Hepatocyte (in vitro differentiated cells): ENCODE measurements around the gene SLC38A5. TPM values are rescaled to one million over a fixed set of nuclear protein-coding genes. Genes with fewer than 3 reads are reported as not detected.

ENCODE experiments used
- DNase-seq: peaks from one replicate; pipeline ENCODE4 v3.0.0-alpha.2; 2016; ENCODE audit warnings: low spot score
- H2AFZ ChIP-seq: fragments of 200-600 bp; sonication (generic); 2 replicates; pipeline ENCODE4 v1.6.0; 2016; ENCODE audit warnings: antibody characterized with exemption, mild to moderate bottlenecking
- H3K27ac ChIP-seq: fragments of 200-600 bp; sonication (generic); 2 replicates; pipeline ENCODE4 v1.5.1; 2016; ENCODE audit warnings: mild to moderate bottlenecking
- H3K27me3 ChIP-seq: fragments of 200-600 bp; sonication (generic); 2 replicates; pipeline ENCODE4 v1.6.1; 2016
- H3K36me3 ChIP-seq: fragments of 200-600 bp; sonication (generic); replicated peaks from 2 replicates; pipeline ENCODE4 v1.5.1; 2016; ENCODE audit warnings: low read depth; ENCODE audit not compliant: insufficient read depth
- H3K4me1 ChIP-seq: fragments of 200-600 bp; sonication (generic); 2 replicates; pipeline ENCODE4 v1.5.1; 2016; ENCODE audit warnings: mild to moderate bottlenecking, moderate library complexity; ENCODE audit not compliant: insufficient read depth
- H3K4me2 ChIP-seq: fragments of 200-600 bp; sonication (generic); 2 replicates; pipeline ENCODE4 v1.6.0; 2016
- H3K4me3 ChIP-seq: fragments of 200-600 bp; sonication (generic); 2 replicates; pipeline ENCODE4 v1.5.1; 2016; ENCODE audit warnings: mild to moderate bottlenecking
- H3K79me2 ChIP-seq: fragments of 200-600 bp; sonication (generic); 2 replicates; pipeline ENCODE4 v1.6.0; 2017; ENCODE audit warnings: mild to moderate bottlenecking
- H3K9me2 ChIP-seq: fragments of 200-600 bp; sonication (generic); replicated peaks from 2 replicates; pipeline ENCODE4 v1.6.0; 2017; ENCODE audit warnings: mild to moderate bottlenecking; ENCODE audit not compliant: insufficient read depth
- H3K9me3 ChIP-seq: fragments of 200-600 bp; sonication (generic); 2 replicates; pipeline ENCODE4 v1.5.1; 2016; ENCODE audit warnings: low read depth, mild to moderate bottlenecking
- H4K20me1 ChIP-seq: fragments of 200-600 bp; sonication (generic); 2 replicates; pipeline ENCODE4 v1.6.0; 2016; ENCODE audit warnings: mild to moderate bottlenecking; ENCODE audit not compliant: insufficient read depth, poor library complexity, severe bottlenecking
- CTCF ChIP-seq: fragments of 200-600 bp; sonication (generic); IDR thresholded peaks from 2 replicates; pipeline ENCODE4 v1.5.1; 2016; ENCODE audit warnings: antibody characterized with exemption, mild to moderate bottlenecking; ENCODE audit not compliant: poor library complexity
- EZH2 ChIP-seq: fragments of 200-600 bp; sonication (generic); IDR thresholded peaks from 2 replicates; pipeline ENCODE4 v1.6.1; 2016; ENCODE audit warnings: antibody characterized with exemption, mild to moderate bottlenecking, borderline replicate concordance
- EZH2phosphoT487 ChIP-seq: fragments of 200-600 bp; sonication (generic); IDR thresholded peaks from one replicate; pipeline ENCODE4 v1.6.1; 2018; ENCODE audit warnings: antibody characterized with exemption, mild to moderate bottlenecking, low read depth, moderate library complexity; ENCODE audit not compliant: unreplicated experiment, severe bottlenecking
- WGBS: methylation state at CpG from one replicate; pipeline ENCODE4 v1.1.6; 2016; ENCODE audit warnings: low lambda C conversion rate; ENCODE audit errors: missing lambda C conversion rate; 5-methylcytosine and 5-hydroxymethylcytosine counted together
- polyA plus RNA-seq: library from polyadenylated mRNA; unstranded; fragments of >200 nt; fragmentation: Nextera tagmentation; extraction: Ambion mirVana; gene quantifications from 2 replicates; pipeline ENCODE4 v1.2.1, GENCODE V29; 2016
- total RNA-seq: library from RNA; depleted of rRNA; stranded (reverse); fragments of >200 nt; gene quantifications from 2 replicates; pipeline ENCODE4 v1.2.3, GENCODE V29; 2014

Gene SLC38A5
- total and polyA plus RNA-seq, 2 experiments from 2014 or later: 14.5 to 17.8 TPM

GRCh38 chrX:48471504-48471903 is 1.4 kb upstream of the SLC38A5 start:
- Histone ChIP-seq H3K4me1 (no peaks in the 10 kb centered on the region), H3K79me2 (peaks cover 4% of the 10 kb centered on the region), H3K36me3 (no peaks in the 10 kb centered on the region), H3K4me3 (no peak overlapping the region), H3K9me2 (no peaks in the 10 kb centered on the region), H3K9me3 (no peaks in the 10 kb centered on the region), H3K27ac (no peak overlapping the region), H4K20me1 (no peaks in the 10 kb centered on the region), H3K4me2 (no peak overlapping the region), H2AFZ (no peak overlapping the region), H3K27me3 (no peaks in the 10 kb centered on the region)
- 75% methylated on average over 8 of the region's 8 CpGs for WGBS
- TF ChIP-seq EZH2phosphoT487 (no peak), CTCF (no peak), EZH2 (no peak)
- no peak for DNase-seq

GRCh38 chrX:48470833-48471118 is 716 bp upstream of the SLC38A5 start:
- WGBS: 86% methylated on average over 9 of the region's 9 CpGs
- no peak overlapping the region for H3K4me3 ChIP-seq
- no peak overlapping the region for H3K4me2 ChIP-seq
- no peaks in the 10 kb centered on the region for H3K4me1 ChIP-seq
- no peaks in the 10 kb centered on the region for H3K79me2 ChIP-seq
- H3K9me3 ChIP-seq: no peaks in the 10 kb centered on the region
- no peak for DNase-seq
- no peak overlapping the region for H2AFZ ChIP-seq
- TF ChIP-seq CTCF (no peak), EZH2phosphoT487 (no peak), EZH2 (no peak)
- H3K9me2 ChIP-seq: no peaks in the 10 kb centered on the region
- H3K36me3 ChIP-seq: no peaks in the 10 kb centered on the region
- no peaks in the 10 kb centered on the region for H3K27me3 ChIP-seq
- H3K27ac ChIP-seq: no peak overlapping the region
- H4K20me1 ChIP-seq: no peaks in the 10 kb centered on the region

DNA sequence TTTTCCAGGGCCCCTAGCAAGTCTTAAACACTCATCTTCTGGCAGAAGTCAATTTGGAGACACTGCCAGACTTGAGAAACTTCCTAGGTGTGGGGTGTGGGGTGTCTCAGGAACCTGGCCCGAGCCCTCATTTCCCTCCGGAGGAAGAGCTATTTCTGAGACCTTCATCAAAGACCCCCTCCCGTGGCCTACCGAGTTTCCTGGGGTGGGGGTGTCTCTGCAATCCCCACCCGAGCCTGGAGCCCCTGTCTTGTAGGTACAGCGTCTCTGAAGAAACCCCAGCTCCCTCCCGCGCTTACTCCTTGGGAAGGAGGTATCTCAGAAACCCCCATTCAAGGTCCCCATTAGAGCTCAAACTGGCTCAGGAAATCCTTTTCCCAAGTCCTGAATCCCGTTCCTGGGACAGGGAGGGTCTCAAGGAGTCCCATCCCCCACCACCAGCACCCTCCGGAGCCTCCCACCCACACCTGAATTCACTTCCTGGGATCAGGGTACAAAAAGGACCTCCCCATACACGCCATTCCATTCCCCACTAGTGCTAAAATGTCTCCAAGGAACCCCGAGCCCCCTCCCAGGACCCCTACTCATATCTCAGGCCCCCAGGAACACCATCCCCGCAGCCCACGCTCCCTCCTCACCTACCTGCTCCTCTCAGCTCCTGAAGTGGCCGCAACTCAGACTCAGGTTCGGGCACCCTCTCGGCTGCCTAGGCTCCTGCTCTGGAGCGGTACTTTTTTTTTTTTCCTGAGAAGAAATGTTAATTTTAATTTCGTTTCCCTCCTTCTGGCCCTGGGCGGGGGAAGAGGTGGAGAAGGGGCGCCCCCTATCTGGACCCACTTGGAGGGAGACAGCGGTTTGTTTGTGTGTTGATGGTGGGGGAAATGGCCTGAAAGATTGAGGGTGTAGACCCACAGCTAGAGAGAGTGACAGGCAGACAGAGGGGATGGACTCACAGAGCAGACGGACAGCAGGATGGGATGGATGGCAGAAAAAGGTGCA is 1.1 kb downstream of the SLC38A5 start:
- H3K27me3 ChIP-seq: no peaks in the 10 kb centered on the region
- H3K79me2 ChIP-seq: no peaks in the 10 kb centered on the region
- no peak overlapping the region for H3K27ac ChIP-seq
- H3K9me3 ChIP-seq: no peaks in the 10 kb centered on the region
- H3K4me3 ChIP-seq: no peak overlapping the region
- 59% methylated on average over 23 of the region's 23 CpGs for WGBS
- H3K4me2 ChIP-seq: peak overlapping the region; percentile 71
- no peaks in the 10 kb centered on the region for H3K9me2 ChIP-seq
- no peaks in the 10 kb centered on the region for H4K20me1 ChIP-seq
- H3K36me3 ChIP-seq: no peaks in the 10 kb centered on the region
- H3K4me1 ChIP-seq: no peaks in the 10 kb centered on the region
- TF ChIP-seq CTCF: no peak
- TF ChIP-seq EZH2phosphoT487: no peak
- TF ChIP-seq EZH2: no peak
- DNase-seq: no peak
- H2AFZ ChIP-seq: no peak overlapping the region
